MM.1S (cell line): ENCODE measurements around the gene SELENOW.

Experiments used
- CTCF ChIP-seq: fragments of 300-600 bp; sonication (generic); IDR thresholded peaks from 2 replicates; pipeline ENCODE4 v1.5.1; 2016; ENCODE audit warnings: antibody characterized with exemption, low read length, mixed read lengths
- EZH2 ChIP-seq: fragments of 300-600 bp; sonication (generic); optimal IDR thresholded peaks from 2 replicates; pipeline ENCODE3; 2017; ENCODE audit warnings: low read depth, mild to moderate bottlenecking, antibody characterized with exemption, low read length, mixed read lengths

GRCh38 chr19:47781590-47782262 lies 3.2 kb downstream of the SELENOW start:
- no peak for TF ChIP-seq CTCF
- TF ChIP-seq EZH2 = no peak
